ENCODE data around the gene CES2.
"Not testable (repeated sequence)": the region's sequence is repeated elsewhere in the genome, so short reads cannot be mapped to it uniquely, and the experiment has no call there.

Gene CES2

DNA sequence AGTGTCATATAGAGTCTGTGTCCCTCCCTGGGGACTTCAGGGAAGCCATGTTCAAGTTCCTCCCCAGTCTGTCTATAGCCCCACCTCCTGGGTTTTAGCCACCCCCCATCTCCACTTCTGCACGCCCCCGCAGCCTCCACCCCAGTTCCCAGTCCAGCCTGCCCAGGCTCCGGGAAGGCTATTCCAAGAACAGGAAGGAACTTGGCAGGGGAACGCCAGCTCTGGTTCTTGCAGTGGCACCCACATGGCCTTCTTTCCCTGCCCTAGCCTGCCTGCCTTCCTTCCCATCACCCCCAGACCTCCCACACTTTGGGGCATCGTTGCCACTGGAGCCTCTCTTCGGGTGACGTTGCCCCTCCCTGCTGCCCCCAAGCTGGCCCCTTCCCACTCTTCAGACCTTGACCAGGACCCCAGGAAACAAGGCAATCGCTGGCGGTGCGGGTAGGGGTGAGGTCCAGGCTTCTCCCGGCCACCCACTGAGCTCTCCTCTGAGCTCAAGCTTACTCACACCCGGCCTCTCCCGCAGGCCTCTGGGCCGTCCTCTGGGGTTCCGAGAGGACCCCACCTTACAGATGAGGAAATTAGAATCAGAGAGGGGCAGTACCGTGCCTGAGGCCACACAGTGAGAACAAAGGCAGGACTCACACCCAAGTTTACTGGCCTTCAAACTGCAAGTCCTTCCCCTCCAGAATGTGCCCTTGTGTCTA, 43.8 kb downstream of the CES2 start:
- no peak for DNase-seq (ENCODE audit: low spot score)

GRCh38 chr16:66983033-66983432, 47.7 kb downstream of the CES2 start:
- DNase-seq (ENCODE audit: low spot score), result no peak

GRCh38 chr16:66984892-66985311, 49.6 kb downstream of the CES2 start:
- no peak for DNase-seq (ENCODE audit: low spot score)

GRCh38 chr16:66986559-66986958, 51.2 kb downstream of the CES2 start:
- DNase-seq (ENCODE audit: low spot score), result no peak

DNA sequence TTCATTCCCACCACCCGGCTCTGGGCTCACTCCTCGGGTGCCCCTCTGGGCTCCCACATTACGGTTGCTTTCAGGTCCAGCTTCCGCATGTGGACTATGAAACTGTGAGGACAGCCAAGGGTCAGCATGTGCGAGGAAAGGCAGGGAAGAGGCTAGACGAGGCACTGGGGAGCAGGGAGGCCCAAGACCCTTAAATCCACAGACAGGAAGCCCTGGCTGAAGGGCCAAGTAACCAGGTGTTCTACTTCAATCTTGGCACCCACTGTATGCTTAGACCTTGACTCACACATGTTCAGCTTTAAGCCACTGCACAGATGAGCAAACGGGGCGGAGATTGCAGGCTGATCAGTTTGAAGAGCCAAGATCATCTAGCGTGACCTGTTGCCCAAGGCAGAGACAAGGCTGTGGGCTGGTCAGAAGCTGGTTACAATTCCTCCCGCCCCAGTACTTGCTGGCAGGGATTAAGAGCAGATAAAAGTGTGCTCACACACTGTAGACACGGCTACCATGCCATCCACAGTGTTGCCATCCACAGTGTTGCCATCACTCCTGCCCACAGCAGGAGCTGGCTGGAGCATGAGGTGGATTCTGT, 53.0 kb downstream of the CES2 start, which contains the start of gene CES4A:
CES4A (plus strand) TSS at position 393 of the 592 bp plus-strand sequence; CDS start at position 577, 184 bp downstream.
- no peak for DNase-seq (ENCODE audit: low spot score)

GRCh38 chr16:66991545-66992077, 56.3 kb downstream of the CES2 start:
- DNase-seq (ENCODE audit: low spot score), result no peak

DNA sequence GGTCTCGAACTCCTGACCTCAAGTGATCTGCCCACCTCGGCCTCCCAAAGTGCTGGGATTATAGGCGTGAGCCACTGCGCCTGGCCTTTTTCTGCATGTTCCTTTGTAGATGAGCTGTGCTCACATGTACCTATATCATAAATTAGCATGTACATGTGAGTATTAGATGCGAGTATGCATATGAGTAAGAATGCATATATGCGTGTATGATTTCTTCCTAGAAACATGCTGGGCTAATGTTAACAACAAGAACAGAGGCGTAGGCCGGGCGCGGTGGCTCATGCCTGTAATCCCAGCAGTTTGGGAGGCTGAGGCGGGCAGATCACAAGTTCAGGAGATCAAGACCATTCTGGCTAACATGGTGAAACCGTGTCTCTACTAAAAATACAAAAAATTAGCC, 58.2 kb downstream of the CES2 start:
- not testable (repeated sequence) for DNase-seq (ENCODE audit: low spot score)
